Stomach (tissue), 9 donors: Measurements from ENCODE around the gene NELL1. TPM values are rescaled to one million over a fixed set of nuclear protein-coding genes. Genes with fewer than 3 reads are reported as not detected.

Source experiments
- DNase-seq, 2 donors: peaks; one replicate each; pipeline versions ENCODE4 v3.0.0 to v3.0.0-alpha.2; 2013 to 2019
- H3K27ac ChIP-seq, 5 donors: fragments of 200-600 bp in 4 of 5; sonication (generic) in 4 of 5; one replicate each; pipeline ENCODE4 v1.5.1; 2013 to 2019; ENCODE audit warnings: mild to moderate bottlenecking in 1 of 5, moderate library complexity in 1 of 5
- H3K27me3 ChIP-seq, 3 donors: fragments of 200-600 bp; sonication (generic); one replicate each; pipeline ENCODE4 v1.5.1; 2017 to 2019; ENCODE audit warnings: mixed run types in 1 of 3
- H3K36me3 ChIP-seq, 4 donors: fragments of 200-600 bp; sonication (generic); 1 replicate in 3 of 4; 2 replicates in 1 of 4; pipeline ENCODE4 v1.5.1; 2016 to 2019
- H3K4me1 ChIP-seq, 4 donors: fragments of 200-600 bp; sonication (generic); one replicate each; pipeline ENCODE4 v1.5.1; 2016 to 2019
- H3K4me3 ChIP-seq, 4 donors: fragments of 200-600 bp; sonication (generic) in 3 of 4; one replicate each; pipeline ENCODE4 v1.5.1; 2016 to 2019; ENCODE audit warnings: mild to moderate bottlenecking in 1 of 4
- H3K9me3 ChIP-seq, 4 donors: fragments of 200-600 bp; sonication (generic); one replicate each; pipeline ENCODE4 v1.5.1; 2016 to 2019
- EP300 ChIP-seq: sonication (generic); formaldehyde crosslinking; IDR thresholded peaks from one replicate; pipeline ENCODE4 v1.6.1; 2017; ENCODE audit warnings: antibody characterized with exemption
- POLR2A ChIP-seq, 4 donors: fragments of 450-650 bp; IDR thresholded peaks; one replicate each; pipeline ENCODE4 v1.6.1; 2016; ENCODE audit warnings: antibody characterized with exemption in 4 of 4, control low read depth in 2 of 4, mild to moderate bottlenecking in 1 of 4, moderate library complexity in 1 of 4
- POLR2AphosphoS5 ChIP-seq, 3 donors: sonication (generic); formaldehyde crosslinking; IDR thresholded peaks; one replicate each; pipeline ENCODE4 v1.6.1; 2016; ENCODE audit warnings: antibody characterized with exemption in 3 of 3
- WGBS, 5 donors: extraction: QIAGEN DNeasy Blood & Tissue Kit in 3 of 5; methylation state at CpG; one replicate each; pipeline versions ENCODE4 v1.1.5 to v1.1.7; 2013 to 2018; 5-methylcytosine and 5-hydroxymethylcytosine counted together
- intact Hi-C: fragments of 100-400 bp; cut with DNase I; formaldehyde crosslinking; loops from one replicate; pipeline ENCODE4 v1.15.1; 2023; ENCODE audit warnings: low total_unique reads
- polyA plus RNA-seq, 3 donors: library from polyadenylated mRNA; stranded (reverse); fragments of 200-250 nt; gene quantifications; one replicate each; pipeline ENCODE4 v1.2.3, GENCODE V29; 2013
- total RNA-seq, 5 donors: library from RNA; depleted of rRNA; stranded (reverse); fragments of >200 nt; gene quantifications; one replicate each; pipeline versions ENCODE4 v1.1.0 to v1.2.3, GENCODE V29; 2014 to 2016
- TF ChIP-seq, protein P1 (sequence below), 7 experiments: fragments of 450-650 bp in 4 of 7; fragments of 200-600 bp in 3 of 7; sonication (generic) in 3 of 7; IDR thresholded peaks; one replicate each; pipeline ENCODE4 v1.5.1; 2016 to 2019; ENCODE audit warnings: antibody characterized with exemption in 7 of 7, control low read depth in 2 of 7, mild to moderate bottlenecking in 1 of 7
- donor health status: healthy with polysubstance abuse.
- donor health status: Bipolar disorder and iron deficiency.
- donor health status: healthy.

Gene NELL1
- total and polyA plus RNA-seq, 8 donors: 0.05 to 15.4 (median 2.7) TPM; not detected in 5

DNA sequence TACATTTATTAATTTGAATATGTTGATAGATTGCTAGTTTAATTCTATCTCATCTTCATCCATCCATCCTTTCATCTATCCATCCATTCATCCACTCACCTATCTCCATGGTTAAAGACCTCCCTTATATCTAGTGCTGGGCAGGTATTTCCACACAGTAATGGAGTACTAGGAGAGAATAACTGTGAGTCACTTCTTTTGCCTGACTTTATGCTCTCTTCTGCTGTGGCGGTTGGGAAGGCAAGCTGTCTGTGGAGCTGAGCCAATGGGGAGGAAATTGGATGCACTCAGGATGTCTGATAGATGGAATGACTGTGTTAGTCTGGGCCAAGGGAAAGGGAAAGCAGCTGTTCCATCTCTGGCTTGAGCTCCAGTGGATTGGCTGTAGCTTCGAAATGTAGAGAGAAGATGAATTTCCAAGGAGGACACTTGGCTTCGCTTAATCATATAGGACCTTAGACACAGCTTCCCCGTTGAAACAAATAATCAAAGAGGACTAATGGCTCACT lies 60.3 kb downstream of the NELL1 start:
- no peak for TF ChIP-seq POLR2A (IDR thresholded peaks at IDR 0.05)
- TF ChIP-seq, protein P1, sequence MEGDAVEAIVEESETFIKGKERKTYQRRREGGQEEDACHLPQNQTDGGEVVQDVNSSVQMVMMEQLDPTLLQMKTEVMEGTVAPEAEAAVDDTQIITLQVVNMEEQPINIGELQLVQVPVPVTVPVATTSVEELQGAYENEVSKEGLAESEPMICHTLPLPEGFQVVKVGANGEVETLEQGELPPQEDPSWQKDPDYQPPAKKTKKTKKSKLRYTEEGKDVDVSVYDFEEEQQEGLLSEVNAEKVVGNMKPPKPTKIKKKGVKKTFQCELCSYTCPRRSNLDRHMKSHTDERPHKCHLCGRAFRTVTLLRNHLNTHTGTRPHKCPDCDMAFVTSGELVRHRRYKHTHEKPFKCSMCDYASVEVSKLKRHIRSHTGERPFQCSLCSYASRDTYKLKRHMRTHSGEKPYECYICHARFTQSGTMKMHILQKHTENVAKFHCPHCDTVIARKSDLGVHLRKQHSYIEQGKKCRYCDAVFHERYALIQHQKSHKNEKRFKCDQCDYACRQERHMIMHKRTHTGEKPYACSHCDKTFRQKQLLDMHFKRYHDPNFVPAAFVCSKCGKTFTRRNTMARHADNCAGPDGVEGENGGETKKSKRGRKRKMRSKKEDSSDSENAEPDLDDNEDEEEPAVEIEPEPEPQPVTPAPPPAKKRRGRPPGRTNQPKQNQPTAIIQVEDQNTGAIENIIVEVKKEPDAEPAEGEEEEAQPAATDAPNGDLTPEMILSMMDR (IDR thresholded peaks at IDR 0.05): no peak
- TF ChIP-seq POLR2AphosphoS5 (IDR thresholded peaks at IDR 0.05): no peak
- TF ChIP-seq EP300: no peak
- intact Hi-C loops: no loop called here

DNA sequence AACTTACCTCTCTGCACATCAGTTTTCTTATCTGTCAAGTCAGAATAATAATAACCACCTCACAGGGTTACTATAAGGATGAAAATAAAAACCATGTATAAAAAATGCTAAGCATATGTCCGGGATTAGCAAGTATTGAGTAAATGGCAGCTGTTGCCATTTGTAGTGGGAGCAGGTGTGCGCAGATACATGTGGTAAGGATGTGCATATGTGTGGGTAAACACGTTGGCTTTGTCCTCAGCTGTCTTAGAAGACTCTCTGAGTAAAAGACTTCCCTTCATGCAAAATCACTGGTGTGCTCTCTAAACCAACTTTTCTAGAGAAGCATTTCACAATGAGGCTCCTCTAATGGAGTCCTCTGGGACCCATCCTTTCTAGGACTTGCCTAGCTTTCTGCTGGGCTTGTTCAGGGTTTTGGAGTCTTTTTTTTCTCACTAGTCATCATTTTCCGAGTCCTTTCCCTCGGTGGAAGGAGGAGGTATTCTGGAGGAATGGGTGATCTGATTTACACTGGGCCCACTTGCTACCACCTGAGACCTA lies 62.4 kb downstream of the NELL1 start:
- 68 to 87% (median 80%) methylated on average over 5 of the region's 5 CpGs for WGBS, 5 donors
- intact Hi-C loops: no loop called here
- no peaks in the 10 kb centered on the region for H3K36me3 ChIP-seq
- H3K27me3 ChIP-seq: no peaks in the 10 kb centered on the region
- no peak overlapping the region for H3K4me3 ChIP-seq
- DNase-seq: no peak
- TF ChIP-seq EP300: no peak
- no peak for TF ChIP-seq POLR2AphosphoS5 (IDR thresholded peaks at IDR 0.05)
- TF ChIP-seq, protein P1 (IDR thresholded peaks at IDR 0.05): no peak
- no peak for TF ChIP-seq POLR2A (IDR thresholded peaks at IDR 0.05)
- no peaks in the 10 kb centered on the region for H3K9me3 ChIP-seq
- H3K4me1 ChIP-seq: no peaks in the 10 kb centered on the region
- H3K27ac ChIP-seq: no peak overlapping the region

More for the DNA sequence above, 60.3 kb downstream of the NELL1 start:
- DNase-seq: peak in 1 of 2 donors; percentile 81
- Histone ChIP-seq H3K27me3 (no peaks in the 10 kb centered on the region), H3K27ac (no peak overlapping the region), H3K36me3 (no peaks in the 10 kb centered on the region), H3K4me3 (no peak overlapping the region), H3K9me3 (peaks cover 0 to 7% (median 2%) of the 10 kb centered on the region in 4 donors), H3K4me1 (no peaks in the 10 kb centered on the region)
- 51 to 77% (median 73%) methylated on average over 4 of the region's 4 CpGs for WGBS, 5 donors

DNA sequence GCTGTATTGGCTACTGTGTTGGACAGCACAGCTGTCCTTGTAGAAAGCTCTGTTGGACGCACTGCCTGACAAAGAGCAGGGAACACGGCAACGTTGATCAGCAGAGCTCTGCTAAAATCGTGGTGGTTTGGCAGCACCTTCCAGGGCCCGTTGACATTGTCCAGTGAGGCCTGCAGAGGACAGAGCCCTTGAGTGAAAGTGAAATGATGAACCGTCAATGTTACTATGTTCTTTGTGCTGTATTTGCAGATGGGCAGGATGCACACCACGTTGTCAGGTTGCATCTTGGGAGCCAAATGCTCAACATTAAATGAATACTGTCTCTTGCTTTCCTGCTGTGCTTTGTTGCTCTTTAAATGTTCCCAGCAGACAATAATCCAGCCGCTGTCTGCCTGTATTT lies 69.7 kb downstream of the NELL1 start:
- Histone ChIP-seq H3K4me1 (no peaks in the 10 kb centered on the region), H3K9me3 (peaks cover 0 to 5% (median 0%) of the 10 kb centered on the region in 4 donors), H3K27me3 (no peaks in the 10 kb centered on the region), H3K36me3 (no peaks in the 10 kb centered on the region), H3K27ac (no peak overlapping the region), H3K4me3 (no peak overlapping the region)
- 41 to 59% (median 50%) methylated on average over 8 of the region's 8 CpGs for WGBS, 5 donors
- TF ChIP-seq POLR2AphosphoS5 (IDR thresholded peaks at IDR 0.05) (no peak), EP300 (no peak), POLR2A (IDR thresholded peaks at IDR 0.05) (no peak)
- TF ChIP-seq, protein P1 (IDR thresholded peaks at IDR 0.05): no peak
- peak in 1 of 2 donors; percentile 34 for DNase-seq
- intact Hi-C loops: no loop called here

DNA sequence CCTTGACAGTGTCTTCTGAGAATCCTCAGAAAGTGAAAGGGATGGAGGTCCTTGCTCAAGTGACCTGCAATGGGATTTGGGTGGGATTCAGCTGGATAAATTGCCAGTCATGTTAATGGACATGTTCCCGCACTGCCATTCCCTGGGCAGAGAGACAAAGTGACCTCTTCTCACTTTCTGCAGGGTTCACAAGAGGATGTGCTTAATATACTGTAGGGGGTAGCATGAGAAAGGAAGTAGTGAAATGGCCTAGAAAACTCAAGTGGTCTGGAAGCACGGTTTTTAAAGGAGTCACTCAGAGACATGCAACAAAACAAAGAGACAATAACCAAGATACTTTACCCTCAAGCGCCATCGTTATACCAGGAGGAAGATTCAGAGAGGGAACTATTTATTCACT lies 70.2 kb downstream of the NELL1 start:
- WGBS, 5 donors: 61 to 67% (median 65%) methylated on average over 4 of the region's 4 CpGs
- H3K4me1 ChIP-seq: no peaks in the 10 kb centered on the region
- no peaks in the 10 kb centered on the region for H3K36me3 ChIP-seq
- no peaks in the 10 kb centered on the region for H3K27me3 ChIP-seq
- intact Hi-C loops: no loop called here
- H3K27ac ChIP-seq: no peak overlapping the region
- H3K4me3 ChIP-seq: no peak overlapping the region
- TF ChIP-seq POLR2AphosphoS5 (IDR thresholded peaks at IDR 0.05): no peak
- no peak for TF ChIP-seq POLR2A (IDR thresholded peaks at IDR 0.05)
- TF ChIP-seq, protein P1 (IDR thresholded peaks at IDR 0.05): no peak
- DNase-seq: no peak
- H3K9me3 ChIP-seq: peaks cover 0 to 5% (median 0%) of the 10 kb centered on the region in 4 donors
